HG03064 (cell line): Measurements from ENCODE around the gene HS6ST3.

Experiments
- ATAC-seq: cut with Tn5 transposase; IDR thresholded peaks from one replicate; pipeline ENCODE4 v1.9.1; 2021; ENCODE audit warnings: low read depth; ENCODE audit not compliant: unreplicated experiment

The HS6ST3 gene

GRCh38 chr13:96862999-96863398 is 773.1 kb downstream of the HS6ST3 start:
- no peak for ATAC-seq

GRCh38 chr13:96871469-96871868 is 781.6 kb downstream of the HS6ST3 start:
- ATAC-seq = no peak

GRCh38 chr13:96880419-96880818 is 790.5 kb downstream of the HS6ST3 start:
- ATAC-seq = no peak
